OCI-LY1 (cell line): Measurements from ENCODE around the gene PAM.
"Not testable (repeated sequence)": the region's sequence is repeated elsewhere in the genome, so short reads cannot be mapped to it uniquely, and the experiment has no call there.

Experiments used
- H2AFZ ChIP-seq: fragments of 200-600 bp; sonication (generic), shearing (Covaris generic); 2 replicates; pipeline ENCODE4 v1.6.0; 2014; ENCODE audit warnings: antibody characterized with exemption, mild to moderate bottlenecking, low read length
- H3F3A ChIP-seq: fragments of 200-600 bp; sonication (generic), shearing (Covaris generic); 2 replicates; pipeline ENCODE4 v1.6.0; 2014; ENCODE audit warnings: mild to moderate bottlenecking, antibody characterized with exemption, low read length, moderate library complexity; ENCODE audit not compliant: insufficient read depth
- H3K27ac ChIP-seq: fragments of 200-600 bp; sonication (generic); 2 replicates; pipeline ENCODE4 v1.5.1; 2014; ENCODE audit warnings: low read length, mixed run types, mild to moderate bottlenecking, low read depth; ENCODE audit not compliant: poor library complexity, severe bottlenecking
- H3K27me3 ChIP-seq: fragments of 200-600 bp; sonication (generic); 2 replicates; pipeline ENCODE4 v1.6.0; 2014; ENCODE audit warnings: antibody characterized with exemption, mild to moderate bottlenecking, low read length, moderate library complexity; ENCODE audit not compliant: insufficient read depth
- H3K36me3 ChIP-seq: fragments of 200-600 bp; sonication (generic); 2 replicates; pipeline ENCODE4 v1.6.1; 2014; ENCODE audit warnings: mild to moderate bottlenecking, antibody characterized with exemption, low read length, moderate library complexity, mixed read lengths; ENCODE audit not compliant: insufficient read depth
- H3K4me1 ChIP-seq: fragments of 200-600 bp; sonication (generic); 2 replicates; pipeline ENCODE4 v1.5.1; 2014; ENCODE audit warnings: mild to moderate bottlenecking, low read length, moderate library complexity; ENCODE audit not compliant: insufficient read depth, severe bottlenecking
- H3K4me2 ChIP-seq: fragments of 200-600 bp; sonication (generic), shearing (Covaris generic); 2 replicates; pipeline ENCODE4 v1.6.1; 2014; ENCODE audit warnings: low read length
- H3K4me3 ChIP-seq: fragments of 200-600 bp; sonication (generic); 2 replicates; pipeline ENCODE4 v1.5.1; 2014; ENCODE audit warnings: low read length, low read depth, mild to moderate bottlenecking, mixed read lengths; ENCODE audit not compliant: poor library complexity, severe bottlenecking
- H3K79me2 ChIP-seq: fragments of 200-600 bp; shearing (Covaris generic); 2 replicates; pipeline ENCODE4 v1.6.1; 2016; ENCODE audit warnings: mixed run types, low read length, mixed read lengths; ENCODE audit not compliant: insufficient read depth
- H3K9ac ChIP-seq: fragments of 200-600 bp; sonication (generic), shearing (Covaris generic); 2 replicates; pipeline ENCODE4 v1.6.1; 2014; ENCODE audit warnings: mild to moderate bottlenecking, low read length, mixed read lengths
- H3K9me2 ChIP-seq: fragments of 200-600 bp; sonication (generic), shearing (Covaris generic); 2 replicates; pipeline ENCODE4 v1.6.1; 2014; ENCODE audit warnings: low read depth, mild to moderate bottlenecking, low read length, mixed read lengths
- H3K9me3 ChIP-seq: fragments of 200-600 bp; shearing (Covaris generic); 2 replicates; pipeline ENCODE4 v1.6.1; 2014; ENCODE audit warnings: low read length, mixed read lengths
- H4K20me1 ChIP-seq: fragments of 200-600 bp; sonication (generic), shearing (Covaris generic); 2 replicates; pipeline ENCODE4 v1.6.0; 2016; ENCODE audit warnings: mild to moderate bottlenecking, low read length; ENCODE audit not compliant: insufficient read depth
- EZH2 ChIP-seq: fragments of 200-600 bp; sonication (generic), shearing (Covaris generic); IDR thresholded peaks from 2 replicates; pipeline ENCODE4 v1.8.0; 2017; ENCODE audit warnings: borderline replicate concordance, mixed run types, mild to moderate bottlenecking, antibody characterized with exemption, low read length, moderate library complexity, mixed read lengths
- TF ChIP-seq, protein P1 (sequence below): fragments of 200-600 bp; sonication (generic), shearing (Covaris generic); IDR thresholded peaks from 2 replicates; pipeline ENCODE4 v1.5.1; 2017; ENCODE audit warnings: mild to moderate bottlenecking, antibody characterized with exemption, low read length, moderate library complexity, mixed read lengths

Gene PAM

DNA sequence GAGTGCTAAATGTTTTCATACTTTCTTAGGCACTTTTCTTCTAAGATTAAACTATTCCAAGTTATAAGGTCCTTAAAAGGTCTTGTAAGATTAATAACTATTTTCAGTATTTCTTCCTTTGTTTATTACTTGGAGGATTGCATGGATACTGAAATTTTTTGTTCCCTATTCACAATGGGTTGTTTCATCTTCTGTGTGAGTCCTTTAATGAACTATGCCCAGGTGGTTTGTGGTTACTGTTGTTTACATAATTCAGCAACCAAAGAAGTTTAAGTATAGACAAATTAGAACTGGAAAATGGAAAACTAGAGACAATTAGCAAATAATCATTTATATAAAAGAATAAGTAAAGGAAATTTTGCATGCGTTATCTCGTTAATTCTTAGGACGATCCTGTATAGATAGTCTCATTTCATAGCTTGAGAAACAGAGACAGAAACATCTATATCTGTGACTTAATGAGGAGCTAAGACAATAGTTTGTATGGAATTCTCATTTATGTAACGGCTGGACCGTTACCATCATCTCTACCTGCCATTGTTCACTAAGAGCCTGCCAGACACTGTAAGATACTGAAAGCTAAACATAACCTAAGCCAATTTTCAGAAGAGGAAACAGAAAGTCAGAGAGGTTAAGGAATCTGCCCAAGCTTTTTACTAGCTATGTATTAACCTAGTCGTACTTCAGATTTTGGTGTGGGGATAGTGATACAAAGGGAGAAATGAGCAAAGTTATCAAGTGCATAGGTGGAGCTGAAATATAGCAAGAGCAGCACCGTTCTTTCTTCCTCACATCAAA is 148.2 kb downstream of the PAM start:
- no peaks in the 10 kb centered on the region for H3K79me2 ChIP-seq

GRCh38 chr5:102905056-102905455 is 150.0 kb downstream of the PAM start:
- Histone ChIP-seq H2AFZ (no peak overlapping the region), H3K4me1 (no peaks in the 10 kb centered on the region), H3F3A (no peaks in the 10 kb centered on the region), H3K9me3 (no peaks in the 10 kb centered on the region), H3K4me3 (no peak overlapping the region), H3K9ac (no peak overlapping the region), H3K36me3 (no peaks in the 10 kb centered on the region), H4K20me1 (0 out of 2 replicates have a peak, but pooled peaks cover 2% of the 10 kb centered on the region), H3K27ac (no peak overlapping the region), H3K4me2 (no peak overlapping the region), H3K27me3 (no peaks in the 10 kb centered on the region), H3K9me2 (no peaks in the 10 kb centered on the region), H3K79me2 (no peaks in the 10 kb centered on the region)
- TF ChIP-seq, protein P1, sequence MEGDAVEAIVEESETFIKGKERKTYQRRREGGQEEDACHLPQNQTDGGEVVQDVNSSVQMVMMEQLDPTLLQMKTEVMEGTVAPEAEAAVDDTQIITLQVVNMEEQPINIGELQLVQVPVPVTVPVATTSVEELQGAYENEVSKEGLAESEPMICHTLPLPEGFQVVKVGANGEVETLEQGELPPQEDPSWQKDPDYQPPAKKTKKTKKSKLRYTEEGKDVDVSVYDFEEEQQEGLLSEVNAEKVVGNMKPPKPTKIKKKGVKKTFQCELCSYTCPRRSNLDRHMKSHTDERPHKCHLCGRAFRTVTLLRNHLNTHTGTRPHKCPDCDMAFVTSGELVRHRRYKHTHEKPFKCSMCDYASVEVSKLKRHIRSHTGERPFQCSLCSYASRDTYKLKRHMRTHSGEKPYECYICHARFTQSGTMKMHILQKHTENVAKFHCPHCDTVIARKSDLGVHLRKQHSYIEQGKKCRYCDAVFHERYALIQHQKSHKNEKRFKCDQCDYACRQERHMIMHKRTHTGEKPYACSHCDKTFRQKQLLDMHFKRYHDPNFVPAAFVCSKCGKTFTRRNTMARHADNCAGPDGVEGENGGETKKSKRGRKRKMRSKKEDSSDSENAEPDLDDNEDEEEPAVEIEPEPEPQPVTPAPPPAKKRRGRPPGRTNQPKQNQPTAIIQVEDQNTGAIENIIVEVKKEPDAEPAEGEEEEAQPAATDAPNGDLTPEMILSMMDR, result no peak
- no peak for TF ChIP-seq EZH2

More for the DNA sequence above, 148.2 kb downstream of the PAM start:
- Histone ChIP-seq H3K9me3 (no peaks in the 10 kb centered on the region), H3K9me2 (no peaks in the 10 kb centered on the region), H3K27ac (no peak overlapping the region), H3K4me1 (no peaks in the 10 kb centered on the region), H3F3A (no peaks in the 10 kb centered on the region), H3K4me2 (no peak overlapping the region), H2AFZ (no peak overlapping the region), H3K9ac (no peak overlapping the region), H4K20me1 (peaks cover 2% of the 10 kb centered on the region; the same call in 1 of the 2 replicates), H3K4me3 (no peak overlapping the region), H3K27me3 (no peaks in the 10 kb centered on the region), H3K36me3 (no peaks in the 10 kb centered on the region)
- TF ChIP-seq, protein P1, result no peak
- no peak for TF ChIP-seq EZH2

GRCh38 chr5:102907099-102907498 is 152.0 kb downstream of the PAM start:
- not testable (repeated sequence) for H3K36me3 ChIP-seq, H3K4me3 ChIP-seq, H4K20me1 ChIP-seq, H2AFZ ChIP-seq, H3K79me2 ChIP-seq, H3K4me2 ChIP-seq, H3F3A ChIP-seq, H3K9me2 ChIP-seq, H3K27ac ChIP-seq, H3K27me3 ChIP-seq, H3K4me1 ChIP-seq, H3K9me3 ChIP-seq, H3K9ac ChIP-seq
